Measurements from ENCODE around the gene GNG14. TPM values are rescaled to one million over a fixed set of nuclear protein-coding genes. Genes with fewer than 3 reads are reported as not detected.

GNG14 gene
- total and polyA plus RNA-seq, 2 of the 4 experiments (the other 2 are of a cell fraction), result not detected

- H3K4ac ChIP-seq (ENCODE audit: low read depth, low read length), result no peak overlapping the region
- H3K9ac ChIP-seq (ENCODE audit: low read depth, low read length), result no peak overlapping the region
- intact Hi-C loops (cut with micrococcal nuclease) (no loop called here), in situ Hi-C loops (cut with MboI; ENCODE audit: low sequenced_read_pairs) (no loop called here), dilution Hi-C loops (cut with HindIII; ENCODE audit: low sequenced_read_pairs, unreplicated experiment) (no loop called here)
- 70% methylated on average over 2 of the region's 8 CpGs; no CpG with 5 or more reads in 1 of the 2 experiments for WGBS, 2 experiments (ENCODE audit: extremely low coverage in 2 of 2, insufficient read length in 1 of 2)
- H2BK120ac ChIP-seq (ENCODE audit: low read depth, low read length), result no peak overlapping the region
- H3K4me3 ChIP-seq (ENCODE audit: insufficient read depth, low read depth, low read length), result no peak overlapping the region
- no TSS peak for BruUV-seq (replicated peaks)
- no peak overlapping the region for H4K8ac ChIP-seq (ENCODE audit: low read depth in 2 of 2, low read length in 2 of 2)
- no peaks in the 10 kb centered on the region for H3K9me3 ChIP-seq (ENCODE audit: control insufficient read depth, insufficient read depth, low read length)
- H2AFZ ChIP-seq (replicated peaks; ENCODE audit: low read length, poor library complexity), result no peak overlapping the region
- H2BK5ac ChIP-seq (ENCODE audit: low read depth, low read length, poor library complexity, severe bottlenecking), result no peak overlapping the region
- H3K23ac ChIP-seq (ENCODE audit: low read depth, low read length), result no peak overlapping the region
- ChIA-PET CTCF (no interaction called here), POLR2A (ENCODE audit: unreplicated experiment) (no interaction called here)
- H3K9me1 ChIP-seq (ENCODE audit: insufficient read depth, low read length), result 0 out of 2 replicates have a peak, but pooled peaks cover 3% of the 10 kb centered on the region
- H4K5ac ChIP-seq (ENCODE audit: low read depth, low read length), result no peak overlapping the region
- no peak overlapping the region for H2AK9ac ChIP-seq (replicated peaks; ENCODE audit: low read depth, low read length, poor library complexity)
- H4K91ac ChIP-seq (ENCODE audit: insufficient read depth, low read depth, low read length), result no peak overlapping the region
- H3K4me2 ChIP-seq (ENCODE audit: low read depth, low read length), result no peak overlapping the region
- no peak overlapping the region for H2BK20ac ChIP-seq (ENCODE audit: low read depth, low read length)
- no peak overlapping the region for H3K27ac ChIP-seq (ENCODE audit: insufficient read depth, low read length)
- H3K4me1 ChIP-seq (ENCODE audit: control insufficient read depth, insufficient read depth, low read length), result 0 out of 2 replicates have a peak, but pooled peaks cover 2% of the 10 kb centered on the region
- no peak for TF ChIP-seq MAZ (IDR thresholded peaks at IDR 0.05; ENCODE audit: borderline replicate concordance, low read depth, low read length)
- no peak for TF ChIP-seq FOS (IDR thresholded peaks at IDR 0.05; ENCODE audit: low read depth, low read length)
- H2AK5ac ChIP-seq (ENCODE audit: low read depth, low read length), result no peak overlapping the region
- no peaks in the 10 kb centered on the region for H4K20me1 ChIP-seq (ENCODE audit: insufficient read depth, low read length)
- ATAC-seq (ENCODE audit: low read depth) (no peak), DNase-seq (no peak)
- no peaks in the 10 kb centered on the region for H3K27me3 ChIP-seq (ENCODE audit: control insufficient read depth, insufficient read depth, low read length)
- H3K18ac ChIP-seq (ENCODE audit: low read depth, low read length), result no peak overlapping the region
- no peak overlapping the region for H3K14ac ChIP-seq (replicated peaks; ENCODE audit: low read depth, low read length)
- H3K36me3 ChIP-seq (ENCODE audit: control insufficient read depth, insufficient read depth, low read length), result peaks cover 4% of the 10 kb centered on the region; the same call in 1 of the 2 replicates
- H2BK15ac ChIP-seq (ENCODE audit: low read depth, low read length), result no peak overlapping the region
- H3K56ac ChIP-seq (ENCODE audit: extremely low read depth, insufficient read depth, low read length), result no peak overlapping the region
- H3K79me1 ChIP-seq (ENCODE audit: low read depth in 1 of 2, low read length in 2 of 2), result no peaks in the 10 kb centered on the region
Observed at GRCh38 chr19:12647047-12647446, 40.8 kb upstream of the GNG14 start.

Measured in IMR-90 (cell line).